ENCODE data around the gene SUMO3. TPM values are rescaled to one million over a fixed set of nuclear protein-coding genes. Genes with fewer than 3 reads are reported as not detected.

Gene SUMO3
- total and polyA plus RNA-seq, 8 donors, result 14.0 to 29.1 (median 21.7) TPM

- no peak for DNase-seq
- Histone ChIP-seq H3K36me3 (peaks cover 0 to 10% (median 5%) of the 10 kb centered on the region in 3 donors), H3K4me1 (peaks cover 0 to 18% (median 5%) of the 10 kb centered on the region in 3 donors), H3K27me3 (no peaks in the 10 kb centered on the region), H3K4me3 (no peak overlapping the region), H3K9me3 (no peaks in the 10 kb centered on the region), H3K27ac (no peak overlapping the region)
- no peak for FAIRE-seq
- ATAC-seq, result peak in 3 of 4 donors; percentile 35 to 71 (median 44)
- no peak for TF ChIP-seq CTCF (IDR thresholded peaks at IDR 0.05)
- intact Hi-C loops (cut with DNase I), result no loop called here
- 63 to 65% methylated on average over 17 of the region's 17 CpGs for WGBS, 2 donors
These were observed 38.3 kb downstream of the SUMO3 start for GRCh38 chr21:44779417-44780136.

GRCh38 chr21:44778983-44779382, 38.9 kb downstream of the SUMO3 start:
- H3K36me3 ChIP-seq, result peaks cover 0 to 15% (median 5%) of the 10 kb centered on the region in 3 donors
- 85% methylated on average over 6 of the region's 6 CpGs for WGBS, 2 donors
- no peak for FAIRE-seq

GRCh38 chr21:44778499-44778911, 39.4 kb downstream of the SUMO3 start:
- intact Hi-C loops (cut with DNase I), result no loop called here

More at GRCh38 chr21:44778983-44779382, 38.9 kb downstream of the SUMO3 start:
- no peak for ATAC-seq
- intact Hi-C loops (cut with DNase I), result no loop called here
- DNase-seq, result no peak
- Histone ChIP-seq H3K27ac (no peak overlapping the region), H3K27me3 (no peaks in the 10 kb centered on the region), H3K4me1 (peaks cover 0 to 18% (median 5%) of the 10 kb centered on the region in 3 donors), H3K4me3 (no peak overlapping the region), H3K9me3 (no peaks in the 10 kb centered on the region)
- TF ChIP-seq CTCF (IDR thresholded peaks at IDR 0.05), result no peak

GRCh38 chr21:44778094-44778493, 39.8 kb downstream of the SUMO3 start:
- H3K4me1 ChIP-seq, result peaks cover 0 to 18% (median 5%) of the 10 kb centered on the region in 3 donors
- TF ChIP-seq CTCF (IDR thresholded peaks at IDR 0.05), result no peak
- no peak overlapping the region for H3K4me3 ChIP-seq
- FAIRE-seq (no peak), DNase-seq (no peak), ATAC-seq (no peak)
- intact Hi-C loops (cut with DNase I), result no loop called here
- H3K9me3 ChIP-seq, result no peaks in the 10 kb centered on the region
- no peaks in the 10 kb centered on the region for H3K27me3 ChIP-seq
- no peak overlapping the region for H3K27ac ChIP-seq
- 86 to 87% methylated on average over 5 of the region's 5 CpGs for whole genome bisulfite sequencing, 2 donors
- peaks cover 5 to 24% (median 5%) of the 10 kb centered on the region in 3 donors for H3K36me3 ChIP-seq

More at GRCh38 chr21:44778499-44778911, 39.4 kb downstream of the SUMO3 start:
- whole genome bisulfite sequencing, 2 donors, result 44 to 57% methylated on average over 8 of the region's 8 CpGs
- no peak overlapping the region for H3K4me3 ChIP-seq
- H3K36me3 ChIP-seq, result peaks cover 1 to 20% (median 5%) of the 10 kb centered on the region in 3 donors
- DNase-seq, result no peak
- no peaks in the 10 kb centered on the region for H3K27me3 ChIP-seq
- ATAC-seq, result peak in 3 of 4 donors; percentile 28 to 63 (median 50)
- H3K4me1 ChIP-seq, result peaks cover 0 to 18% (median 5%) of the 10 kb centered on the region in 3 donors
- H3K9me3 ChIP-seq, result no peaks in the 10 kb centered on the region
- H3K27ac ChIP-seq, result no peak overlapping the region
- TF ChIP-seq CTCF (IDR thresholded peaks at IDR 0.05), result no peak
- no peak for FAIRE-seq

- no peak for FAIRE-seq
- peaks cover 5 to 45% (median 13%) of the 10 kb centered on the region in 3 donors for H3K36me3 ChIP-seq
- intact Hi-C loops (cut with DNase I), result no loop called here
- H3K4me3 ChIP-seq, result no peak overlapping the region
- no peak for ATAC-seq
- H3K4me1 ChIP-seq, result peaks cover 0 to 15% (median 5%) of the 10 kb centered on the region in 3 donors
- no peak for DNase-seq
- H3K9me3 ChIP-seq, result no peaks in the 10 kb centered on the region
- H3K27ac ChIP-seq, result no peak overlapping the region
- H3K27me3 ChIP-seq, result no peaks in the 10 kb centered on the region
- 94 to 97% methylated on average over 8 of the region's 8 CpGs for WGBS, 2 donors
- TF ChIP-seq CTCF (IDR thresholded peaks at IDR 0.05), result no peak
These were observed 42.9 kb downstream of the SUMO3 start for GRCh38 chr21:44774972-44775371.
